KMS-11 (cell line): ENCODE data around the gene FHOD3.

ENCODE experiments used
- H2AFZ ChIP-seq: fragments of 200-600 bp; sonication (generic); 2 replicates; pipeline ENCODE4 v1.6.1; 2016; ENCODE audit warnings: antibody characterized with exemption, mixed run types, low read depth
- H3K27ac ChIP-seq: fragments of 200-600 bp; sonication (generic); 2 replicates; pipeline ENCODE4 v1.6.1; 2016; ENCODE audit warnings: mild to moderate bottlenecking, mixed run types
- H3K27me3 ChIP-seq: fragments of 200-600 bp; sonication (generic); 2 replicates; pipeline ENCODE4 v1.6.1; 2017; ENCODE audit warnings: mild to moderate bottlenecking, low read depth, mixed run types, moderate library complexity; ENCODE audit not compliant: insufficient read depth
- H3K36me3 ChIP-seq: fragments of 200-600 bp; sonication (generic); 2 replicates; pipeline ENCODE4 v1.6.1; 2017; ENCODE audit warnings: mild to moderate bottlenecking, mixed run types; ENCODE audit not compliant: insufficient read depth
- H3K4me1 ChIP-seq: fragments of 200-600 bp; sonication (generic); 2 replicates; pipeline ENCODE4 v1.6.1; 2016; ENCODE audit warnings: mild to moderate bottlenecking, low read depth, mixed run types; ENCODE audit not compliant: poor library complexity, severe bottlenecking
- H3K4me2 ChIP-seq: fragments of 200-600 bp; sonication (generic); 2 replicates; pipeline ENCODE4 v1.7.0; 2016; ENCODE audit warnings: mild to moderate bottlenecking, mixed run types
- H3K4me3 ChIP-seq: fragments of 200-600 bp; sonication (generic); IDR thresholded peaks from 2 replicates; pipeline ENCODE4 v1.6.1; 2017; ENCODE audit warnings: low read depth, low read length, mixed read lengths; ENCODE audit not compliant: insufficient read depth
- H3K79me2 ChIP-seq: fragments of 200-600 bp; sonication (generic); 2 replicates; pipeline ENCODE4 v1.6.1; 2016; ENCODE audit warnings: low read depth, mixed run types; ENCODE audit not compliant: insufficient read depth
- H3K9ac ChIP-seq: fragments of 200-600 bp; sonication (generic); 2 replicates; pipeline ENCODE4 v1.6.1; 2016; ENCODE audit warnings: mild to moderate bottlenecking, mixed run types
- H4K20me1 ChIP-seq: fragments of 200-600 bp; sonication (generic); 2 replicates; pipeline ENCODE4 v1.6.1; 2016; ENCODE audit warnings: mild to moderate bottlenecking, mixed run types; ENCODE audit not compliant: insufficient read depth
- TF ChIP-seq, protein P1 (sequence below): fragments of 200-600 bp; sonication (generic); conservative IDR thresholded peaks from 2 replicates; pipeline ENCODE4 v1.6.1; 2017; ENCODE audit warnings: low read depth, mild to moderate bottlenecking, antibody characterized with exemption, low read length, moderate library complexity, mixed read lengths

FHOD3 gene

DNA sequence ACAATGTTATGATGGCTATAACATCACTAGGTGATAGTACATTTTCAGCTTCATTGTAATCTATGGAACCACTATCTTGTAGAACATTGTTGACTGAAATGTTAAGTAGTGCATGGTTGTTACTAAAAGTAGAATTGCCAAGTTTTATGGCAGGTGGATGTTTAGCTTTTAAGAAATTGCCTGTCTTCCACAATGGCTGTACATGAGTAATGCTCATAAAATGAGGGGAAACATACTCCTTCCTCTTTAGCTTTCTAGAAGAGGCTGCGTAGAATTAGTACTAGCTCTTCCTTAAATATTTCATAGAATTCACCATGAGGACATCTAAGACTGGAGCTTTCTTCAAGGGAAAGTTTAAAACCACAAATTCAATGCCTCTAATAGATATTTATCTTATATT is 370.3 kb downstream of the FHOD3 start:
- H3K27me3 ChIP-seq, result no peaks in the 10 kb centered on the region
- TF ChIP-seq, protein P1, sequence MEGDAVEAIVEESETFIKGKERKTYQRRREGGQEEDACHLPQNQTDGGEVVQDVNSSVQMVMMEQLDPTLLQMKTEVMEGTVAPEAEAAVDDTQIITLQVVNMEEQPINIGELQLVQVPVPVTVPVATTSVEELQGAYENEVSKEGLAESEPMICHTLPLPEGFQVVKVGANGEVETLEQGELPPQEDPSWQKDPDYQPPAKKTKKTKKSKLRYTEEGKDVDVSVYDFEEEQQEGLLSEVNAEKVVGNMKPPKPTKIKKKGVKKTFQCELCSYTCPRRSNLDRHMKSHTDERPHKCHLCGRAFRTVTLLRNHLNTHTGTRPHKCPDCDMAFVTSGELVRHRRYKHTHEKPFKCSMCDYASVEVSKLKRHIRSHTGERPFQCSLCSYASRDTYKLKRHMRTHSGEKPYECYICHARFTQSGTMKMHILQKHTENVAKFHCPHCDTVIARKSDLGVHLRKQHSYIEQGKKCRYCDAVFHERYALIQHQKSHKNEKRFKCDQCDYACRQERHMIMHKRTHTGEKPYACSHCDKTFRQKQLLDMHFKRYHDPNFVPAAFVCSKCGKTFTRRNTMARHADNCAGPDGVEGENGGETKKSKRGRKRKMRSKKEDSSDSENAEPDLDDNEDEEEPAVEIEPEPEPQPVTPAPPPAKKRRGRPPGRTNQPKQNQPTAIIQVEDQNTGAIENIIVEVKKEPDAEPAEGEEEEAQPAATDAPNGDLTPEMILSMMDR, result no peak

DNA sequence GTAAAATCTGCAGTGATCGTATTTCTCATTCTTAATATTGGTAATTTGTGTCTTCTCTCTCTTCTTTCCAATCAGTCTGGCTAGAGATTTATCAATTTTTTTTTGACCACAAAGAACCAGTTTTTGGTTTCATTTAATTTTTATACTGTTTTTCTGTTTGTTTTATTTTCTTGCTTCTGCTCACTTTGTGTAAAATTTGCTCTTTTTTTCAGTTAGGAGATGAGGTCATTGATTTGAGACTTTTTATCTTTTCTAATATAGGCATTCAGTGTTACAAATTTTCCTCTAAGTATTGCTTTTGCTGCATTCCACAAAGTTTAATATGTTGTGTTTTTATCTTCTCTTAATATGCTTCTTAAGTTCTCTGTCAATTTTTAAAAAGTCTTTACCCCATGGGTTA is 370.8 kb downstream of the FHOD3 start:
- Histone ChIP-seq H2AFZ (no peak overlapping the region), H3K27ac (no peak overlapping the region), H3K4me3 (no peak overlapping the region), H3K27me3 (no peaks in the 10 kb centered on the region), H3K36me3 (no peaks in the 10 kb centered on the region), H3K4me1 (peaks cover 3% of the 10 kb centered on the region), H3K4me2 (no peak overlapping the region), H3K79me2 (no peaks in the 10 kb centered on the region), H4K20me1 (no peaks in the 10 kb centered on the region), H3K9ac (no peak overlapping the region)
- TF ChIP-seq, protein P1, result no peak

More for the DNA sequence above, 370.3 kb downstream of the FHOD3 start:
- peaks cover under 1% of the 10 kb centered on the region for H3K4me1 ChIP-seq
- no peaks in the 10 kb centered on the region for H3K79me2 ChIP-seq
- H3K4me2 ChIP-seq, result no peak overlapping the region
- no peaks in the 10 kb centered on the region for H4K20me1 ChIP-seq
- no peak overlapping the region for H2AFZ ChIP-seq
- H3K36me3 ChIP-seq, result no peaks in the 10 kb centered on the region
- H3K9ac ChIP-seq, result no peak overlapping the region
- H3K27ac ChIP-seq, result no peak overlapping the region
- H3K4me3 ChIP-seq, result no peak overlapping the region

DNA sequence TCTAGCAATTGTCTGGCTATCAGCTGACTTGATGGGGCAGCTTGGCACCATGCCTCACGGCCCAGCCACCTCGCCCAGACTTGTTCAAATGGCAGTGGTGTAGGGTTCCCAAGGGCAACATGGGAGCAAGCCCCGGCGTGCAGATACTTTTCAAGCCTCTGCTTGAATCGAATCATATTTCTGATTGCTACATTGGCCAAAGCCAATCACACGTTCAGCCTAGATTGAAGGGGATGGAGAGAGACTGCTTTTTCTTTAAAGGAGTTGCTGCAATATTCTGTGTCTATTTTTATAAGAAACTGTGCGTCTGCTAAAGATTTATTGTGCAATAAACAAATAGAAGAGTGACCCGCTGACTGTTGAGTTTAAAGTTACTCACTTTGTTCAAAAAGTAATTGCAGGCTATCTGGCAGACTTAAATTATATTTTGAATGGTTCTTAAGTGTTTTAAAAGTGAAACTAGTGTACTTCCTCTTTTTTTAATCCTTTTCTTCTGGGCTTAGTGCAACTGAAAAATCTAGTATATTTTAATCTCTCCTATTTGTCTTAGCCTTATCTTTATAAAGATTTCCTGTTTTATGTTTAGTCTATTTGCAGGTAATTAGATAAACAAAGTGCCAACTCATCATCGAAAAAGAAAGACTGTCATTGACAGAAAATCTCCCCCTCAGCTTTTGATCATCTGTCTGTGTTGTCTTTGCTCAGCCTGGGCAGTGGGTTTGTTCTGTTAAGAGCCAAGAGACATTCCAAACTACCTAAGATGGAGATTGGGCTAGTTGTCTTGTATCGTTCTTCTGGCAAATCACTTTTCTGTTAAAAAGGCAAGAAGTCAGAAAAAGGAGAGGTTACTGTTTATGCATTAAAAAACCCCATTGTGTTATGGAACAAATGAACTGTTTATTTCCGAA is 375.2 kb downstream of the FHOD3 start:
- H3K27ac ChIP-seq, result no peak overlapping the region
- no peaks in the 10 kb centered on the region for H3K79me2 ChIP-seq
- TF ChIP-seq, protein P1, result no peak
- H3K27me3 ChIP-seq, result no peaks in the 10 kb centered on the region
- no peaks in the 10 kb centered on the region for H4K20me1 ChIP-seq
- H3K36me3 ChIP-seq, result no peaks in the 10 kb centered on the region
- no peak overlapping the region for H3K9ac ChIP-seq
- peaks cover 3% of the 10 kb centered on the region for H3K4me1 ChIP-seq
- H3K4me3 ChIP-seq, result no peak overlapping the region
- no peak overlapping the region for H3K4me2 ChIP-seq
- H2AFZ ChIP-seq, result no peak overlapping the region

DNA sequence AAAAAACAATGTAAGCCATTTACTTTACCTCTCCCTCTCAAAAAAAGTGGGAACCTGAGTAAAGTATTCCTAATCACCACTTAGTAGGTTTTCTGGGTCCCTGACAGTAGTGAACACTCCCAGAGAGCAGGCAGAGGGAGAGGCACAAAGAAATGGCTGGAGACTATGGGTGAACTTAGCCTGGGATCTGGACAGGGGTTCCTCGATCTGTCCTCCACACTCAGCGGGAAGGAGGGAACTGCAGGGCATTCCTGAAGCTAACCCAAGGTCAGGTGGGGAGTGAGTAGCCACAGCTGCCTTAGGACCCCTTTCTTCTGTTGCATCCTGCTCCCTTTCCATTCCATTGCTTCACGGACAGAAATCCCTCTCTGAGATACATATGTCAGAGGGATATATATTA is 375.9 kb downstream of the FHOD3 start:
- H3K9ac ChIP-seq, result no peak overlapping the region
- no peak overlapping the region for H3K27ac ChIP-seq
- H3K4me2 ChIP-seq, result no peak overlapping the region
- H3K4me1 ChIP-seq, result peaks cover 3% of the 10 kb centered on the region
- no peak overlapping the region for H3K4me3 ChIP-seq
- TF ChIP-seq, protein P1, result no peak
- H2AFZ ChIP-seq, result no peak overlapping the region
- no peaks in the 10 kb centered on the region for H3K79me2 ChIP-seq
- H3K36me3 ChIP-seq, result no peaks in the 10 kb centered on the region
- no peaks in the 10 kb centered on the region for H4K20me1 ChIP-seq
- H3K27me3 ChIP-seq, result no peaks in the 10 kb centered on the region
